Stimulated activated effector memory CD8-positive, alpha-beta T cell treated with anti-CD3 and anti-CD28 coated beads, Interleukin-12 subunit alpha, Interleukin-12 subunit beta, amount 100 ng/mL, for 72 hours (primary cell): ENCODE measurements around the gene EXT2.
A peak's percentile ranks its signal among the peaks of the same experiment; 100 is the strongest.

Experiments used
- ATAC-seq: fragments of 150-1000 bp; cut with Tn5 transposase; 2 replicates; pipeline ENCODE4 v1.10.0; 2021
- DNase-seq, 2 donors: peaks; one replicate each; pipeline ENCODE4 v3.0.0; 2021 to 2022; ENCODE audit warnings: low spot score in 2 of 2
- H3K27ac Mint-ChIP-seq: one replicate; pipeline ENCODE4 v1.8.0; 2022; ENCODE audit warnings: mild to moderate bottlenecking, mixed read lengths
- H3K36me3 Mint-ChIP-seq: one replicate; pipeline ENCODE4 v1.8.0; 2022; ENCODE audit warnings: mild to moderate bottlenecking, mixed read lengths
- H3K4me1 Mint-ChIP-seq: one replicate; pipeline ENCODE4 v1.8.0; 2022; ENCODE audit warnings: mixed read lengths
- H3K4me3 Mint-ChIP-seq: one replicate; pipeline ENCODE4 v1.8.0; 2022; ENCODE audit warnings: mild to moderate bottlenecking, mixed read lengths
- H3K9me3 Mint-ChIP-seq: one replicate; pipeline ENCODE4 v1.8.0; 2022; ENCODE audit warnings: mixed read lengths

The EXT2 gene

GRCh38 chr11:44072757-44073658 lies 22.5 kb upstream of the EXT2 start:
- no peaks in the 10 kb centered on the region for H3K9me3 Mint-ChIP-seq
- H3K4me1 Mint-ChIP-seq: no peaks in the 10 kb centered on the region
- H3K4me3 Mint-ChIP-seq: no peak overlapping the region
- peaks cover 16% of the 10 kb centered on the region for H3K36me3 Mint-ChIP-seq
- no peak for ATAC-seq
- DNase-seq: no peak
- H3K27ac Mint-ChIP-seq: no peak overlapping the region

DNA sequence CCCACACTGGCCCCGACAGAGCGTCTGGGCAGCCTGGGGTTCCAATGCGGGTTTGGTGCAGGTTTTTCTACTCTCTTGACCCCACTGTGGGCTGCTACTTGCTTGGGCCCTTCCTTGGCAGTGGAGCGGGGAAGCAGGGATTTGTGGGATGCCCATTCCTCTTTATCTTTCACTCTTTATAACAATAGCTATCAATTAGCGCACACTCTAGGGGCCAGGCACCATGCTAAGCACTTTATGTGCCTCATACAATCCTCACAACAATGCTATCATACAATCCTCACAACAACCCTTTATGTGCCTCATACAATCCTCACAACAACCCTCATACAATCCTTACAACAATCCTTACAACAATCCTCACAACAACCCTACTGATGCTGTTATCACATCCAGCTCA lies 16.7 kb upstream of the EXT2 start:
- H3K4me3 Mint-ChIP-seq: no peak overlapping the region
- H3K4me1 Mint-ChIP-seq: no peaks in the 10 kb centered on the region
- H3K36me3 Mint-ChIP-seq: peaks cover 16% of the 10 kb centered on the region
- no peaks in the 10 kb centered on the region for H3K9me3 Mint-ChIP-seq
- no peak overlapping the region for H3K27ac Mint-ChIP-seq
- DNase-seq (no peak), ATAC-seq (no peak)

DNA sequence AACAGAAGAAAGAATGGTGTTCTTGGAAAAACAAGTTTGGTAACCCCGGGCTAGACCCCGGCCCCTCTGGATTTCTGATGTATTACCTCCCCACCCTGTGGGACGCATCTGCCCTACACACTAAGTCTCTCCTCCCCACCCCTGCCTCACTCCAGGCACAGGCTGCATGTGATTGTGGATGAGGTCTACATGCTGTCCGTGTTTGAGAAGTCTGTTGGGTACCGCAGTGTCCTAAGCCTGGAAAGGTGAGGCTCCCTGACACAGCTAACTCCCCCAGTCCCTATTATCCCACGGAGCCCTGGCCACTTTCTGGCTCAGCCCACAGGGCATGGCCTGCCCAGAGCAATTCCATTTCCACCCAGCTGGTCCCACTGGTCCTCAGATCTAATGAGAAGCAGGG lies 16.1 kb upstream of the EXT2 start:
- Mint-ChIP-seq H3K4me1 (no peaks in the 10 kb centered on the region), H3K4me3 (no peak overlapping the region), H3K9me3 (no peaks in the 10 kb centered on the region), H3K27ac (no peak overlapping the region), H3K36me3 (peaks cover 13% of the 10 kb centered on the region)
- DNase-seq (no peak), ATAC-seq (no peak)

DNA sequence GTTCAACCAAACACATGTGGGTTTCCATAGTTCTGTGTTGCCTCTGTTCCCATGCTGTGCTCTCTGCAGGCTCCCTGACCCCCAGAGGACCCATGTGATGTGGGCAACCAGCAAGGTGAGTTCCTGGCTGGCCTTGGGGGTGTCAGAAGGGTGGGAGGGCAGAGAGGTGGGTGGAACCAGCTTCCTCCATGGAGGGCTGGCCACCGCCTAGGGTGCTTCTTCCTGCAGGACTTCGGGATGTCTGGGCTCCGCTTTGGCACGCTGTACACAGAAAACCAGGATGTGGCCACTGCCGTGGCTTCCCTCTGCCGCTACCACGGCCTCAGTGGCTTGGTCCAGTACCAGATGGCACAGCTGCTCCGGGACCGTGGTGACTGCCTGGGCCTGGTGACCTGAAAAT lies 14.5 kb upstream of the EXT2 start:
- Mint-ChIP-seq H3K36me3 (no peaks in the 10 kb centered on the region), H3K27ac (no peak overlapping the region), H3K4me3 (no peak overlapping the region), H3K9me3 (peaks cover 4% of the 10 kb centered on the region), H3K4me1 (no peaks in the 10 kb centered on the region)
- DNase-seq: no peak
- no peak for ATAC-seq

GRCh38 chr11:44082645-44083044 lies 12.8 kb upstream of the EXT2 start:
- H3K36me3 Mint-ChIP-seq: no peaks in the 10 kb centered on the region
- no peak overlapping the region for H3K27ac Mint-ChIP-seq
- no peaks in the 10 kb centered on the region for H3K4me1 Mint-ChIP-seq
- no peak for DNase-seq
- H3K9me3 Mint-ChIP-seq: peaks cover 4% of the 10 kb centered on the region
- H3K4me3 Mint-ChIP-seq: no peak overlapping the region
- ATAC-seq: no peak

DNA sequence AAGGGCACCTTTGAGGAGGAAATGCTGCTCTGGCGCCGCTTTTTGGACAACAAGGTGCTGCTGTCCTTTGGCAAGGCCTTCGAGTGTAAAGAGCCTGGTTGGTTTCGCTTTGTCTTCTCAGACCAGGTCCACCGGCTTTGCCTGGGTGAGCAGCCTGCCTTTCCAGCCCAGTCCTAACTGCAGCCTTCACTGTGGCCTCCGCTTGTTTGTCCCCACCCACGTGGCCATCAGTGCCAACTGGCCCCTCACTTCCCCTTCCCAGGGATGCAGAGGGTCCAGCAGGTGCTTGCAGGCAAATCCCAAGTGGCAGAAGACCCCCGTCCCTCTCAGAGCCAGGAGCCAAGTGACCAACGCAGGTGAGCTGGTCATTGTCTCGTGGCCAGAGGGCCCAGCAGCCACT lies 12.0 kb upstream of the EXT2 start:
- DNase-seq (no peak), ATAC-seq (no peak)
- Mint-ChIP-seq H3K36me3 (no peaks in the 10 kb centered on the region), H3K27ac (no peak overlapping the region), H3K9me3 (peaks cover 4% of the 10 kb centered on the region), H3K4me3 (no peak overlapping the region), H3K4me1 (no peaks in the 10 kb centered on the region)

DNA sequence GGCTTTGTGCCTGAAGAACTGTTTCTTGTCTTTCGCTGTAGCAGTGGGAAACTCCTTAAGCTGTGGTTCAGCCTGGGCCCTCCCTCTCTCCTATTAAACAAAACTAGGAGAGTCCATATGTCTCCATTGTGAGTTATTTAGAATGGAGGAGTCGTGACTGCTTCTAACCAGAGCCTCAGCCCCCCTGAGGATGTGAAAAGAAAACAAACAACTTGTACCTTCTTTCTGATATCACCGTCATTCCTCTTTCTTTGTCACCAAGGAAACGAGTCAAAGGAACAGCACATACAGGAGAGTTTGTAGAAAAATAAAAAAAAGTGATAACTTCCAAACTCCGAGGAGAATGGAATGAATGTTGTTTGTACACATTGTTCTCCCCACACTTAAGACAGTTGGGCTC lies 11.6 kb upstream of the EXT2 start:
- no peak overlapping the region for H3K4me3 Mint-ChIP-seq
- H3K4me1 Mint-ChIP-seq: peaks cover 3% of the 10 kb centered on the region
- no peak overlapping the region for H3K27ac Mint-ChIP-seq
- no peaks in the 10 kb centered on the region for H3K36me3 Mint-ChIP-seq
- DNase-seq (peak in 1 of 2 donors; percentile 20), ATAC-seq (no peak)
- H3K9me3 Mint-ChIP-seq: peaks cover 4% of the 10 kb centered on the region

GRCh38 chr11:44085330-44085729 lies 10.1 kb upstream of the EXT2 start:
- peaks cover 4% of the 10 kb centered on the region for H3K9me3 Mint-ChIP-seq
- no peak overlapping the region for H3K4me3 Mint-ChIP-seq
- H3K27ac Mint-ChIP-seq: no peak overlapping the region
- ATAC-seq (no peak), DNase-seq (no peak)
- H3K36me3 Mint-ChIP-seq: no peaks in the 10 kb centered on the region
- peaks cover 7% of the 10 kb centered on the region for H3K4me1 Mint-ChIP-seq

DNA sequence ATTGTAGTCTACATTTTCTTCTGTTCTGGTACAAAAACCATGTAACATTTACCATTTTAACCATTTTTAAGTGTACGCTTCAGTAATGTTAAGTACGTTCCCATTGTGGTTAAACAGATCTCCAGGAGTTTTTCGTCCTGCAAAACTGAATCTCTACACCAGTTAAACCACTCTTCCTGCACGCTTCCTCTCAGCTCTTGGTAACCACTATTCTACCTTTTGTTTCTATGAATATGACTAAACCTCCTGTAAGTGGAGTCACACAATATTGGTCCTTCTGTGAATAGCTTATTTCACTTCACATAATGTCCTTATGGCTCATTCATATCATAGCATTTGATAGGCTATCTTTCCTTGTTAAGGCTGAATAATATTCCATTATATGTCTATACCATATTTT lies 7.1 kb upstream of the EXT2 start:
- Mint-ChIP-seq H3K36me3 (no peaks in the 10 kb centered on the region), H3K9me3 (peaks cover 4% of the 10 kb centered on the region), H3K4me1 (peaks cover 7% of the 10 kb centered on the region), H3K27ac (no peak overlapping the region), H3K4me3 (no peak overlapping the region)
- ATAC-seq (peak; percentile 63), DNase-seq (no peak)

DNA sequence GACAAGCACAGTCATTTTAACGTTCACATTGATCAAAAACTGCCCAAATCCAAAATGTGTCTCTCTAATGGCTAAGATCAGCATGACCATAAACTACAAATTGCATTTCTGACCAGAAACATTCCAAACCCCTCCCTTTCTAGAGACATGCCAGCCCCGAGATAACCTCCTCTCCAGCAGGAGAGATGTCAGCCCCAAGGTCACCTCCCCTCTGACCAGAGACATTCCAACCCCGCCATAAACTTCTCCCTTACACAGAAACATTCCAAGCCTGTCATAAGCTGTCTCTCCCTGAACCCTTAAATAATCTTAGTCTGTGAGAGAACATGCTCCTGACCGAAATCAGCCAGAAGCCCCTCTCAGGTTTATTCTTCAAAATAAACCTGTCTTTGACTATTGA lies 6.6 kb upstream of the EXT2 start:
- no peak overlapping the region for H3K27ac Mint-ChIP-seq
- H3K36me3 Mint-ChIP-seq: no peaks in the 10 kb centered on the region
- H3K4me1 Mint-ChIP-seq: peaks cover 7% of the 10 kb centered on the region
- no peak overlapping the region for H3K4me3 Mint-ChIP-seq
- no peak for ATAC-seq
- H3K9me3 Mint-ChIP-seq: peaks cover 4% of the 10 kb centered on the region
- no peak for DNase-seq

GRCh38 chr11:44090539-44090938 lies 4.9 kb upstream of the EXT2 start:
- DNase-seq (no peak), ATAC-seq (no peak)
- H3K4me3 Mint-ChIP-seq: no peak overlapping the region
- no peak overlapping the region for H3K27ac Mint-ChIP-seq
- no peaks in the 10 kb centered on the region for H3K36me3 Mint-ChIP-seq
- H3K4me1 Mint-ChIP-seq: peaks cover 19% of the 10 kb centered on the region
- H3K9me3 Mint-ChIP-seq: peaks cover 3% of the 10 kb centered on the region

GRCh38 chr11:44094260-44094868 lies 1.1 kb upstream of the EXT2 start:
- ATAC-seq (peak; percentile 57), DNase-seq (peak; percentile 70 to 84)
- H3K27ac Mint-ChIP-seq: no peak overlapping the region
- H3K4me1 Mint-ChIP-seq: peaks cover 12% of the 10 kb centered on the region
- no peaks in the 10 kb centered on the region for H3K36me3 Mint-ChIP-seq
- H3K9me3 Mint-ChIP-seq: no peaks in the 10 kb centered on the region
- peak overlapping the region; percentile 33 for H3K4me3 Mint-ChIP-seq

- Mint-ChIP-seq H3K4me1 (peaks cover 25% of the 10 kb centered on the region), H3K36me3 (no peaks in the 10 kb centered on the region), H3K9me3 (no peaks in the 10 kb centered on the region), H3K27ac (peak overlapping the region; percentile 61), H3K4me3 (peak overlapping the region; percentile 73)
- DNase-seq (peak in 1 of 2 donors; percentile 55), ATAC-seq (peak; percentile 29)
These were observed 1.1 kb downstream of the EXT2 start for GRCh38 chr11:44096360-44097185.

DNA sequence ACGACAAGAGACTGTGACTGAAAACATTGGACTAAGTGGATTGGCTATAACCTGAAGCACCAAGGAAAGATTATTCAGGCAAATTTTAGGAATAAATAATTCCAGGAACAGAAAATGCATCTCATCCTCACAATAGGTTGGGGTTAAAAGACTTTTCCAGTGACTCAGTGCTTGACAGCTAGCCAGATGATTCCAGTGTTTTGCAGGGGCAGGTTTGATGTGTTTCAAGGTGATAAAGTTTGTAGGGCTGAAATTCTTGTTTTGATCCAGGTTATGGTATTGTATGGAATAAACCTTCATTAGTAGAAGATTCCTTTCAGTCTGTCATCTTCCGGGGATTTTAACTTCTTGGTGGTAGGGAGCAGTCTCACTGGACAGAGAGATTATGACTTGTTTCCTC lies 2.3 kb downstream of the EXT2 start:
- Mint-ChIP-seq H3K4me3 (no peak overlapping the region), H3K27ac (no peak overlapping the region), H3K9me3 (no peaks in the 10 kb centered on the region), H3K36me3 (no peaks in the 10 kb centered on the region), H3K4me1 (peaks cover 37% of the 10 kb centered on the region)
- ATAC-seq: no peak
- DNase-seq: no peak

DNA sequence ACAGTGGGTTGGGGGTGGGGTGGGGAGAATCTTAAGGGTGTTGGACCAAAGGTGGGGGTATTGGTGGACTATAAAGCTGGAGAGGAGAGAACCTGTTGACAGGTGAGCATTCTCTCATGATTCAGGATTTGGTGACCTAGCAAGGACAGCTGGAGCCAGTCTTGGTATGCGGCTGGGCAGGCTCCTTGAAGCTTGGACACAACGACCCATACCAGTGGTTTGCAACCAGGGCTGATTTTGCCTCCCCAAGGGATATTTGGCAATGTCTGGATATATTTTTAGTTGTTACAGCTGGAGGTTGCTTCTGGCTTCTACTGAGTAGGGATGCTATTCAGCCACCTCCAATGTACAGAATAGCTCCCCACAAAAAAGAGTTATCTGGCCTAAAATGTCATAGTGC lies 5.6 kb downstream of the EXT2 start:
- no peak for ATAC-seq
- no peak for DNase-seq
- Mint-ChIP-seq H3K9me3 (no peaks in the 10 kb centered on the region), H3K36me3 (no peaks in the 10 kb centered on the region), H3K27ac (no peak overlapping the region), H3K4me1 (peaks cover 28% of the 10 kb centered on the region), H3K4me3 (no peak overlapping the region)
